GM21528 (cell line): Measurements from ENCODE around the gene NEUROD2.

Source experiments
- ATAC-seq: cut with Tn5 transposase; IDR thresholded peaks from one replicate; pipeline ENCODE4 v1.9.1; 2021; ENCODE audit warnings: mild to moderate bottlenecking, moderate library complexity; ENCODE audit not compliant: unreplicated experiment, low FRiP score

NEUROD2 gene

DNA sequence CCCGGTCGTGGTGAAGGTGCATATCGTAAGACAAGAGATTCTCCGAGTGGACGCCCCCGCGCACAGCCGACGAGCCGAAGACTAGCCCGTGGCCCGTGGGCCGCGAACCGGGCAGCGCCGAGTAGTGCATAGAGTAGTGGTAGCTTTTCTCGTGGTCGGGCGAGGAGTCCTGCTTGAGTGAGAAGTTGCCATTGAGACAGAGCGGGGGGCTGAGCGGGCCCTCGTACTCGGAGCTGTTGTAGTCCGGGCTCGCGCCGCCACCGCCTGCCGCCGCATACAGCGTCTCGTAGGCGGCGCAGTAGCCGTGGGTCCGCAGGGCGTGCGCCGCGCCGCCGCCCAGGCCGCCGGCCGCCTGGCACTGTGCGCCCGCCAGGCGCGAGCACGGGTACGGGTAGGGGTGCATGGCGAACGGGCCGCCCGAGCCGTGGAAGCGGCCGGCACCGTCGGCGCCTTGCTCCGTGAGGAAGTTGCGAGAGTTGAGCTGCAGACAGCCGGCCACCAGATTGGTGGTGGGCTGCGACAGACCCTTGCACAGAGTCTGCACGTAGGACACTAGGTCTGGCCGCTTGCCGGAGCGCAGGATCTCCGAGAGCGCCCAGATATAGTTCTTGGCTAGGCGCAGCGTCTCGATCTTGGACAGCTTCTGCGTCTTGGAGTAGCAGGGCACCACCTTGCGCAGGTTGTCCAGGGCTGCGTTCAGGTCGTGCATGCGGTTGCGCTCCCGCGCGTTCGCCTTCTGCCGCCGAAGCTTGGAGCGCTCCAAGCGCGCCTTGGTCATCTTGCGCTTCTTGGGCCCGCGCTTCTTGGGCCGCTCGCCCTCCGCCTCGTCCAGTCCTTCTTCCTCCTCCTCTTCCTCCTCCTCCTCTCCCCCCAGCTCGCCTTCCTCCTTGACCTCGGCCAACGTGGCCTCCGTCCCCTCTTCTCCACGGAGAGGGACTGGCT is 2.0 kb downstream of the NEUROD2 start:
- ATAC-seq, result no peak

GRCh38 chr17:39604911-39605491 is 2.7 kb downstream of the NEUROD2 start:
- ATAC-seq, result no peak

DNA sequence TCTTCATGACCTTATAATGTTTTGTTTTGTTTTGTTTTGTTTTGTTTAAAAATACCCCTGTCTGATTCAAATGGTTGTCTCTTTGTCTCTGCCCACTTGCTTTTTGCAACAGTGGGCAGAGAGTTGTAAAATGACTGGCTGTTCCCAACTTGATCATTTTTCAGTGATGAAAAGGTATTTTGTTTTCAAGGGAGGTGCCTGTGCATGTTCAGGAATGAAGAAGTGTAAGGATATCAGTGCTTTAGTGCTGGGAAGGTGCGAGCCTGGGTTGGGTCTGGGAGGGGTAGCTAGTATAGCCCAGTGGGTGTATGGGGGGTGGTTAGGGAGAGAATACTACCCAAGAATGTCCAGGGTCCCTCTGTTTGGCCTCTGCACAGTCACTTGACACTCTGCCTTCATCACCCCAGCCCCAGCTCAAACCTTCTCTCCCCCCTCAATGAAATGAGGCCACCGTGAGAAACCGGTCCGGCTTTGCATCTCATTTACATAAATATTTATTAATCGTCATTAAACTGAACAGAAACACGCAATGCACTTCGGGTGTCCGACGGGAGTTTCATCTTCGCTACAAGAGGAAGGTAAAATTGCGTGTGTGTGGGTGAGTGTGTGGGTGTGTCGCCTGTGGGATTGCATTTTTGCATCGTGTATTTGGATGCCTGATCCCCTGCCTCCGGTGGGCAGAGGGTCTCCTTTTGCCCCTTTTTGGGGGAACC is 4.3 kb downstream of the NEUROD2 start:
- ATAC-seq, result no peak

DNA sequence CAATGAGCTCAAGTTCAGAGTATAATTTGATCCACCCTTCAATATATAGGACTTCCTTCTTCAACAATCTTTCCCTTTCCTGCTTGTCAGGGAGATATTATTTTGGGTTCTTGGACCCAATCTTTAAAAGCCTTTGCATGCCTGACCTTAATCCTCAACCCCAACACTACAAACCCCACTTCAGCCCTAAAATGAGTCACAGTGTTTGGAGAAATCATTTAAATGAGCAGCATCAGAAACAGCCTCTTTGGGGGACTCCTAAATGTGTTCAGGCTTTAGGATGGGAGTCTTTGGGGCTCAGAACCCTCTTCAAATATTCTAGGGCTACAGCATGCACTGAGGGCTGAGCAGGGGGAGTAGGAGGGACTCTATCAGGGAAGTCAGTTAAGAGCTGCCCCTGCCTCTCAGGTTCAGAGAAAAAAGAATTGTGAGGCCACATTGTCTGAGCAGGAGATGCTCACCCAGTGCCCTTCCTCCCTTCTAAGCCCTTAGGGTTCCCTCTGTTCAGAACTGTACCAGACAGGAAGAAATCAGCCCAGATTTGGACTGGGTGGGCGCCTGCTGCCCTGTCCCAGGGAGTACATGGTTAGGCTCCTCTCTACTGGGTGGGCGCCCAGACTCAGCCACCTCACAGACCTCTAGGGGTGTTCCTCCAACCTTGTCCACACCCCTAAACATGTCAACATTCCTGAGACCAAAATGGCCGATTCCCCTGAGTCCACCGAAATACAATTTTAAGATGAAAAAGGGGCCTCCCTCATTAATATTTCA is 5.0 kb downstream of the NEUROD2 start:
- ATAC-seq, result no peak

- ATAC-seq, result no peak
Observed at GRCh38 chr17:39601758-39602532, 5.8 kb downstream of the NEUROD2 start.

GRCh38 chr17:39600997-39601597 is 6.6 kb downstream of the NEUROD2 start:
- no peak for ATAC-seq

- no peak for ATAC-seq
Observed at GRCh38 chr17:39600288-39600996, 7.3 kb downstream of the NEUROD2 start.

DNA sequence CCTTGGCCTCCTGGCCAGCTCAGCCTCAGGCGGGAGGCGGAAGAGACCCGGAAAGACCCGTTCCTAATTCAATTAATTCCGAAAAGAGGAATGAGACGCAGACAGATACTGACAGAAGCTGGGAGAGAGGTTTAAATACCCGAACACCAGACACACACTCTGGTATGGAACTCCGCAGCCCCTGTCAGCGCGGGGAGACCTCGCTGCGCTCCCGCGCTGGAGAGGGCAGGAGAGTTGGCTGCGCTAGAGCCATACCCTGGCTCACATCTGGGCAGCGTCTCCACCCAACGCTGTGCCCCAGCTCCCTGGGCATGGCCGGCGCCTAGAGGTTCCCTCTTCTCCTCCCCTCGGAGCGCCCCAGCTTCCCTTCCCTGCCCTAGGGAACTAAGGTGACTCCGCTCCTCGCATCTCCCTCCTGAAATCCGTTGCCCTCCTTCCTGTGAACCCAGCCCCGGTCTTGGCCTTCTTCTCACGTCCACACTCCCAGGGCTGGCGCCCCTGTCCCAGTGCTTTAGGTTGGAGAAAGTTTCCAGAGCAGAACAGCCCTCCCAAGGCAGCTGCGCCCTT is 8.0 kb downstream of the NEUROD2 start:
- ATAC-seq, result no peak

- no peak for ATAC-seq
Observed at GRCh38 chr17:39599004-39599664, 8.6 kb downstream of the NEUROD2 start.

DNA sequence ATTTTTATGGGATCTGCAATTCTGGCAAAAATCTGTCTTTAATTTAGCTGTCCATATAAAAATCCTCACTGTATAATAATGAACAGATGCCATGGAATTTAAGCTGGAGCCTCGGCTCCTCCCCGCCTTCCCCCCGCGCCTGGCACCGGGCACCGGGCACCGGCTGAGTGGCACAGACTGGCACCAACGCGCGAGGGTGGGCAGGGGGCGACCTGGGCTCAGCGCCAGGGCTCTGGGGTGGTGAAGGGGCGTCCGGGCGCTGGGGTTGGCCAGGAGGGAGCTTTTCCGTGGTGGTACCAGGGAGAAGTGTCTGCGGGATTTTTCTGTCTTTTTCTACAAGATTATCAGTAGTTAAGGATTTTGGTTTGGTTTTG is 9.1 kb downstream of the NEUROD2 start:
- ATAC-seq, result no peak

DNA sequence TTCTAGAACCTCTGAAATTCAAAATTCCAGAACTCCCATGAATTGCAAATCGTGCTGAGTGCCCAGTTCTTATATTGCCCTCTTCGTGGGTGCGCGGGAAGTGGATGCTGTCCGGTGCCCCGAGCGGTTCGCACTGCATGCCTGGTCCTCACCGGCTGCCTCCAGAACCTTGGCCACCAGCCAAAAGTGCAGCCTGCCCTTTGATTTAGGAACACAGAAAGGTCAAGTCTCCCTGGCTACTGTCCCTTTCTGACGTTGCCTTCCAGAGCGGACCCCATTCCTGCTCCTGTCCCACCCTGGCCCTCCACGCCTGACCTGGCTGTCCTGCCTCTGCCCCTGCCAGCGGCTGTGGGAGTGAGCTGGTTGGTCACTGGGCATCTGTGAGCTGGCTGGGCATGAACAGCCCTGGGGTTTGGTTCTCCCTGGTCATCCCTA is 9.7 kb downstream of the NEUROD2 start:
- no peak for ATAC-seq

DNA sequence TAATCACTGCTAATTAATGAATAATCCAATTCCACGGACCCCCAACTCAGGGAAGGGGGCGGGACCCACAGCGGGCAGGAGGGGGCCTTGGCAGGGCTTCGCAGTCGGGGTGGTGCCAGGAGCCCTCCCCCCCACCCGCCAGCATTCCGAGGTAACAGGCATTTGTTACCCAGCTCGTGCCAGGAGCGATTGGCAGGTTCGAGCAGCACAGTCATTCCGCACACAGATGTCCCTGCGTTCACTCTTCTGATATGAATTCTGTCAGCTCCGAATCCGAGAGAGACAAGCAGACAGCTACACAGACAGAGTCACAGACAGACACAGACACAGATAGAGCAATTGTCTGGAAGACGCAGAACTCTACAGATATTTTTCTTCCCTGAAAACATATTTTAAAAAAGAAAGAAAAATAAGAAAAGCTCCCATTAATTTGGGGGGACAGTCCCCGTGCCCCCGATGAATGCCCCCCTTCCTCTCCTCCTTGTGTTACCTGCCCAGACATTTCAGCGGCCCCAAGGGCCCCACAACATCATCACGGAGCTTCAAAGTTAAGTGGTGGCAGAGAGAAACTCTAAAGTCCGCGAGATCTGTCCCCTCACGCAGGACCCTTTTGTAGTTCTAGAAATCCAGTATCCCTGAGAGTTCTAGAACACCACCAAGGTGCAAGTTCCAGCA is 10.2 kb downstream of the NEUROD2 start:
- ATAC-seq, result no peak

DNA sequence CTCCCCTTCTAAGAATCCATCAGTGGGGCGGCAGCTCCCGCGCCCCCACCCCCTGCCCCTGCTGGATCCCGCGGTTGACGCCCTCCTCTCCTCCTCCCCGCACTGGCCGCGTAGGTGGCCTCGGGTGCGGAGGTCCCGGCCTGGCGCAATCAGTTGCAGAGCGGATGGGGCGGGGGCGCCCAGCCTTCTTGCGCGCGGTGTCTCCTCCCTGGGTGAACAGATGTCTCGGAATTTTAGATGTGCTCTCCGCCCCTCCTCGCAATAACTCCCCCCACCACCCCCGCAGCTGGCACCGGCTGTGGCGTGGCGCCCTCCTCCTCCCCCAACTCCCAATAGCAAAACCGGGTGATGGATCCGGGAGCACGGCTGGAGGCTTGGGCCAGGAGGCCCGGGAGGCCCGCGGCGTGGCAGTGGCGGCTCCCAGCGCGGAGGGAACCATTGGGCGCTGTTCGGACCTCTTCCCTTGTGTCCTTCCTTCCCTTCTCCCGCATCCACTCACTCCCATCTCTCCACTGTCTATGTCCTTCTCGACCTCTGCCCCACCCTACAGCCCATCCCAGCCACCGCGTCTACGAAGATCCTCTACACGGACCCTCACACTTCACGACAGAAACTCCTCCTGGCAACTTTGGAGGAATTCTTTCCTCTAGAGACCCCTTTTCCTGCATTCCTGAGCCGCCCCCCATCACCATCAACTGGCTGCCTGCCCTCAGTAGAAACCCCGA is 11.0 kb downstream of the NEUROD2 start:
- ATAC-seq, result no peak

DNA sequence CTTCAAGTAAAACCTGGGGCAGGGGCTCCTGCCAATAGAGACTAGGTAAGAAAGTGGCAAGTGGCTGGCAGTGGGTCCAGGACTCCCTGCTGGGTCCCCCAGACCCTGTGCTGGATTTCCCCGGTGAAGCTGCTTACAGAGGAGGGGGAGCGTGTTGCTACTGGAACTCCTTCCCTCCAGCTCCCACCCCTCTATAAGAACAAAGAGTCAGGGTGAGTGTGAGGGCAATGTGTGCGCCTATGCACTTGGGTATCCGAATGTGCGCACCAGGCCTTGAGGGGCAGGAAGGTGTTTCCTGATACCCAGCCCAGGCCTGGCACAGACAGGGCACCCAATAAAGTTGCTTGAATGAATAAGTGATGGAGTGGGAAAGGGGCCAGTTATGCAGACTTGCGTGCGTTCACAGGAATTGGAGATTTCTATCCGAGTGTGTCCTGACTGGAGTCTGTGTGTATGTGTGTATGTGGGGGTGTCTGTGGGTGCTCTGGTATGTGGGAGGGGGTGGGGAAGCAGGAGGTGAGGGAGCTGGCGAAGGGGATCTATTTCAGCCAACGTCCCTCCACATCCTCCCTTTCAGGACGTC is 11.7 kb downstream of the NEUROD2 start:
- no peak for ATAC-seq

DNA sequence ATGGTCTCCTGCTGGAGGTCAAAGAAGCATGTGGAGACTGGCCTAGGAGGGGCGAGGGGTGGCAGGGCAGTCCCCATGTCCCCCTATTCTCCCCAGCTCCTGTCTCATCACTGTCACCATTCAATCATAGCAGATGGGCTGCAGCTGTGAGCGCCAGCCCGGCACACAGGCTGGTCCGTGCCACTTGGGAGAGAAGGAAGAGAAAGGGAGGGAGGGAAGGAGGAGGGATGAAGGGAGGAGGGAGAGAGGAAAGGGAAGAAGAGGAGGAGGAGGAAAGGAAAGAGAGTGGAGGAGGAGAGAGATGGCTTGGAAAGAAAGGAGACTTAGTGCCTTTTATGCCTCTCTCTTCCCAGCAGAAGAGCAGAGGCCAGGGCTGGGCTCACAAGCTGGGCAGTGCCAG is 12.4 kb downstream of the NEUROD2 start:
- ATAC-seq, result no peak

GRCh38 chr17:39593371-39593770 is 14.3 kb downstream of the NEUROD2 start:
- no peak for ATAC-seq
